ENCODE data around the gene GGN. TPM values are rescaled to one million over a fixed set of nuclear protein-coding genes. Genes with fewer than 3 reads are reported as not detected.

GGN gene
- total and polyA plus RNA-seq, 9 of the 15 experiments (the other 6 are each of a cell fraction or from before 2014, with no cell fraction given), result 0.15 to 0.33 TPM; not detected in 7

DNA sequence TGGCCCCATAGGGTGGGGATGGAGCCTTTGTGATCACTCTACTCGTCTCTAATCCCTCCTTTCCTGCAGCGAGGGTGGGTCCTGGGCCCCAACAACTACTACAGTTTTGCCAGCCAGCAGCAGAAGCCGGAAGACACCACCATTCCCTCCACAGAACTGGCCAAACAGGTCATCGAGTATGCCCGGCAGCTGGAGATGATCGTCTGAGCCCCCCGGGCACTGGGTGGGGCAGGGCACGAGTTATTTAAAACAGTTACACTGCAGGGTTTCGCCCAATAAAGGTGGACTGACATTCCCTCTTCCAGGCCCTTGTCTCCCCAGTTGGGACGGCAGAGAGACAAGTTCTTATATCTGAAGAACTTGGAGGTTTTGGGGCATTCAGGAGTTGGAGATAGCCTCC lies 4.7 kb downstream of the GGN start:
- no peak overlapping the region for H2AFZ ChIP-seq (ENCODE audit: low read depth, low read length)
- H3K4me1 ChIP-seq (replicated peaks in 1 of 2; ENCODE audit: control insufficient read depth in 2 of 2, insufficient read depth in 2 of 2, low read length in 2 of 2), result peaks cover 2 to 31% of the 10 kb centered on the region in 2 experiments; a peak in 3 of 5 replicates
- no TSS peak for BruUV-seq (replicated peaks)
- no peak overlapping the region for H3K9ac ChIP-seq (ENCODE audit: insufficient read depth in 1 of 2, low read depth in 2 of 2, low read length in 2 of 2)
- H3K36me3 ChIP-seq (ENCODE audit: control insufficient read depth, insufficient read depth, low read length), result peaks cover 80% of the 10 kb centered on the region
- DNase-seq (ENCODE audit: extremely low read depth in 1 of 4, low spot score in 3 of 4) (no peak), FAIRE-seq (no peak), ATAC-seq (no peak)
- POLR2A ChIA-PET, result interaction anchor here (1.1 to 1.6 kb wide), 3 partner anchors 9 to 174 kb away, joined by 3 to 9 read pairs (median 4); partner anchors contain the start of gene PSMD8
- H3K79me2 ChIP-seq (ENCODE audit: control insufficient read depth, insufficient read depth, low read length), result peaks cover 12% of the 10 kb centered on the region; the same call in 2 of the 3 replicates
- WGBS (ENCODE audit: insufficient coverage, low coverage, missing lambda C conversion rate), result 95% methylated on average over 10 of the region's 10 CpGs
- no peak overlapping the region for H3K4me2 ChIP-seq (ENCODE audit: insufficient read depth, low read length)
- no peaks in the 10 kb centered on the region for H3K9me3 ChIP-seq (replicated peaks; ENCODE audit: control insufficient read depth, insufficient read depth, low read depth, low read length)
- H4K20me1 ChIP-seq (replicated peaks; ENCODE audit: control insufficient read depth, insufficient read depth, low read length), result peaks cover 3% of the 10 kb centered on the region; the same call in 1 of the 2 replicates
- H3K27me3 ChIP-seq (ENCODE audit: control insufficient read depth in 2 of 2, insufficient read depth in 2 of 2, low read length in 2 of 2), result no peaks in the 10 kb centered on the region
- peaks cover 3% of the 10 kb centered on the region for H3K9me1 ChIP-seq (ENCODE audit: control insufficient read depth, insufficient read depth, low read length)
- H3K4me3 ChIP-seq, result no peak overlapping the region
- no peak for TF ChIP-seq RAD51 (IDR thresholded peaks at IDR 0.05; ENCODE audit: borderline replicate concordance, low read depth)
- TF ChIP-seq ZNF764 (CRISPR knock-in tag; IDR thresholded peaks at IDR 0.05; ENCODE audit: low read depth), result no peak
- in situ Hi-C loops (cut with MboI), result no loop called here
- intact Hi-C loops (cut with micrococcal nuclease), result no loop called here
- CTCF ChIA-PET (ENCODE audit: low intra/inter-chr PET ratio), result no interaction called here
- H3K27ac ChIP-seq (ENCODE audit: extremely low read depth, low read depth, low read length), result no peak overlapping the region

- TF ChIP-seq MNT (conservative IDR thresholded peaks at IDR 0.05), result no peak
- 0 out of 2 replicates have a peak, but pooled peaks have one; percentile 10 for TF ChIP-seq BCOR (IDR thresholded peaks at IDR 0.05)
- TF ChIP-seq RBM25 (IDR thresholded peaks at IDR 0.05; ENCODE audit: low read depth, low read length, severe bottlenecking), result peak; percentile 58
- TF ChIP-seq, protein P1, sequence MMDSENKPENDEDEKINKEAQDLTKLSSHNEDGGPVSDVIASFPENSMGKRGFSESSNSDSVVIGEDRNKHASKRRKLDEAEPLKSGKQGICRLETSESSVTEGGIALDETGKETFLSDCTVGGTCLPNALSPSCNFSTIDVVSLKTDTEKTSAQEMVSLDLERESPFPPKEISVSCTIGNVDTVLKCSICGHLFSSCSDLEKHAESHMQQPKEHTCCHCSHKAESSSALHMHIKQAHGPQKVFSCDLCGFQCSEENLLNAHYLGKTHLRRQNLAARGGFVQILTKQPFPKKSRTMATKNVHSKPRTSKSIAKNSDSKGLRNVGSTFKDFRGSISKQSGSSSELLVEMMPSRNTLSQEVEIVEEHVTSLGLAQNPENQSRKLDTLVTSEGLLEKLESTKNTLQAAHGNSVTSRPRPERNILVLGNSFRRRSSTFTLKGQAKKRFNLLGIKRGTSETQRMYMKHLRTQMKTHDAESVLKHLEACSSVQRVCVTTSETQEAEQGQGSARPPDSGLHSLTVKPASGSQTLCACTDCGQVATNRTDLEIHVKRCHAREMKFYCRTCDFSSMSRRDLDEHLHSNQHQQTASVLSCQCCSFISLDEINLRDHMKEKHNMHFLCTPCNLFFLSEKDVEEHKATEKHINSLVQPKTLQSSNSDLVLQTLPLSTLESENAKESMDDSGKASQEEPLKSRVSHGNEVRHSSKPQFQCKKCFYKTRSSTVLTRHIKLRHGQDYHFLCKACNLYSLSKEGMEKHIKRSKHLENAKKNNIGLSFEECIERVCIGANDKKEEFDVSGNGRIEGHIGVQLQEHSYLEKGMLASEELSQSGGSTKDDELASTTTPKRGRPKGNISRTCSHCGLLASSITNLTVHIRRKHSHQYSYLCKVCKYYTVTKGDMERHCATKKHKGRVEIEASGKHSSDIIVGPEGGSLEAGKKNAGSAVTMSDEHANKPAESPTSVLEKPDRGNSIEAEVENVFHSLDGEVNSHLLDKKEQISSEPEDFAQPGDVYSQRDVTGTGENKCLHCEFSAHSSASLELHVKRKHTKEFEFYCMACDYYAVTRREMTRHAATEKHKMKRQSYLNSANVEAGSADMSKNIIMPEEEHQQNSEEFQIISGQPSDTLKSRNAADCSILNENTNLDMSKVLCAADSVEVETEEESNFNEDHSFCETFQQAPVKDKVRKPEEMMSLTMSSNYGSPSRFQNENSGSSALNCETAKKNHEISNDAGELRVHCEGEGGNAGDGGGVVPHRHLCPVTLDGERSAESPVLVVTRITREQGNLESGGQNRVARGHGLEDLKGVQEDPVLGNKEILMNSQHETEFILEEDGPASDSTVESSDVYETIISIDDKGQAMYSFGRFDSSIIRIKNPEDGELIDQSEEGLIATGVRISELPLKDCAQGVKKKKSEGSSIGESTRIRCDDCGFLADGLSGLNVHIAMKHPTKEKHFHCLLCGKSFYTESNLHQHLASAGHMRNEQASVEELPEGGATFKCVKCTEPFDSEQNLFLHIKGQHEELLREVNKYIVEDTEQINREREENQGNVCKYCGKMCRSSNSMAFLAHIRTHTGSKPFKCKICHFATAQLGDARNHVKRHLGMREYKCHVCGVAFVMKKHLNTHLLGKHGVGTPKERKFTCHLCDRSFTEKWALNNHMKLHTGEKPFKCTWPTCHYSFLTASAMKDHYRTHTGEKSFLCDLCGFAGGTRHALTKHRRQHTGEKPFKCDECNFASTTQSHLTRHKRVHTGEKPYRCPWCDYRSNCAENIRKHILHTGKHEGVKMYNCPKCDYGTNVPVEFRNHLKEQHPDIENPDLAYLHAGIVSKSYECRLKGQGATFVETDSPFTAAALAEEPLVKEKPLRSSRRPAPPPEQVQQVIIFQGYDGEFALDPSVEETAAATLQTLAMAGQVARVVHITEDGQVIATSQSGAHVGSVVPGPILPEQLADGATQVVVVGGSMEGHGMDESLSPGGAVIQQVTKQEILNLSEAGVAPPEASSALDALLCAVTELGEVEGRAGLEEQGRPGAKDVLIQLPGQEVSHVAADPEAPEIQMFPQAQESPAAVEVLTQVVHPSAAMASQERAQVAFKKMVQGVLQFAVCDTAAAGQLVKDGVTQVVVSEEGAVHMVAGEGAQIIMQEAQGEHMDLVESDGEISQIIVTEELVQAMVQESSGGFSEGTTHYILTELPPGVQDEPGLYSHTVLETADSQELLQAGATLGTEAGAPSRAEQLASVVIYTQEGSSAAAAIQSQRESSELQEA (IDR thresholded peaks at IDR 0.05; ENCODE audit: low read depth), result no peak
- H2AFZ ChIP-seq (ENCODE audit: low read depth, low read length), result no peak overlapping the region
- peaks cover 32% of the 10 kb centered on the region for H3K79me2 ChIP-seq (ENCODE audit: control insufficient read depth, insufficient read depth, low read length)
- DNase-seq (ENCODE audit: extremely low read depth in 1 of 4, low spot score in 3 of 4) (no peak), ATAC-seq (no peak), FAIRE-seq (no peak)
- intact Hi-C loops (cut with micrococcal nuclease), result no loop called here
- no peak overlapping the region for H3K27ac ChIP-seq (ENCODE audit: extremely low read depth, low read depth, low read length)
- ChIA-PET POLR2A (interaction anchor here (0.6 to 0.8 kb wide), 3 partner anchors 9 to 263 kb away, joined by 3 to 5 read pairs (median 4); no protein-coding TSS in a partner anchor), CTCF (ENCODE audit: low intra/inter-chr PET ratio) (no interaction called here)
- H3K9me3 ChIP-seq (replicated peaks; ENCODE audit: control insufficient read depth, insufficient read depth, low read depth, low read length), result no peaks in the 10 kb centered on the region
- no peak overlapping the region for H3K9ac ChIP-seq (ENCODE audit: insufficient read depth in 1 of 2, low read depth in 2 of 2, low read length in 2 of 2)
- no peak overlapping the region for H3K4me3 ChIP-seq
- H3K9me1 ChIP-seq (ENCODE audit: control insufficient read depth, insufficient read depth, low read length), result peaks cover 3% of the 10 kb centered on the region
- WGBS (ENCODE audit: insufficient coverage, low coverage, missing lambda C conversion rate), result 92% methylated on average over 7 of the region's 9 CpGs
- peaks cover 9% of the 10 kb centered on the region for H4K20me1 ChIP-seq (replicated peaks; ENCODE audit: control insufficient read depth, insufficient read depth, low read length)
- no peaks in the 10 kb centered on the region for H3K27me3 ChIP-seq (ENCODE audit: control insufficient read depth in 2 of 2, insufficient read depth in 2 of 2, low read length in 2 of 2)
- peaks cover 6 to 11% of the 10 kb centered on the region in 2 experiments; a peak in 4 of 5 replicates for H3K4me1 ChIP-seq (replicated peaks in 1 of 2; ENCODE audit: control insufficient read depth in 2 of 2, insufficient read depth in 2 of 2, low read length in 2 of 2)
- in situ Hi-C loops (cut with MboI), result no loop called here
- BruUV-seq (replicated peaks), result no TSS peak
- no peak overlapping the region for H3K4me2 ChIP-seq (ENCODE audit: insufficient read depth, low read length)
- H3K36me3 ChIP-seq (ENCODE audit: control insufficient read depth, insufficient read depth, low read length), result peaks cover 96% of the 10 kb centered on the region
Observed at GRCh38 chr19:38381138-38381537, 6.7 kb downstream of the GGN start.

Data from K562 (cell line).